ENCODE results near the gene PREP.
"Not testable (repeated sequence)": the region's sequence is repeated elsewhere in the genome, so short reads cannot be mapped to it uniquely, and the experiment has no call there.

The PREP gene

DNA sequence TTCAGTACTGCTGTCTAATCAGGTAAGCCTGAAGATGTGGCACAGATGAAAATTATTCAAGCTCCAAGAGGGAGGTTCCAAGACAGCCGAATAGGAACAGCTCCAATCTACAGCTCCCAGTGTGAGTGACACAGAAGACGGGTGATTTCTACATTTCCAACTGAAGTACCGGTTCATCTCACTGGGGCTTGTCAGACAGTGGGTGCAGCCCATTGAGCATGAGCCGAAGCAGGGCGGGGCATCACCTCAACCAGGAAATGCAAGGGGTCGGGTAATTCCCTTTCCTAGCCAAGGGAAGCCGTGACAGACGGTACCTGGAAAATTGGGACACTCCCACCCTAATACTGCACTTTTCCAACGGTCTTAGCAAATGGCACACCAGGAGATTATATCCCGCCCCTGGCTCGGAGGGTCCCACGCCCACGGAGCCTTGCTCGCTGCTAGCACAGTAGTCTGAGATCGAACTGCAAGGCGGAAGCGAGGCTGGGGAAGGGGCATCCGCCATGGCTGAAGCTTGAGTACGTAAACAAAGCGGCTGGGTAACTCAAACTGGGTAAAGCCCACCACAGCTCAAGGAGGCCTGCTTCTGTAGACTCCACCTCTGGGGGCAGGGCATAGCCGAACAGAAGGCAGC is 64.4 kb downstream of the PREP start:
- not testable (repeated sequence) for DNase-seq

DNA sequence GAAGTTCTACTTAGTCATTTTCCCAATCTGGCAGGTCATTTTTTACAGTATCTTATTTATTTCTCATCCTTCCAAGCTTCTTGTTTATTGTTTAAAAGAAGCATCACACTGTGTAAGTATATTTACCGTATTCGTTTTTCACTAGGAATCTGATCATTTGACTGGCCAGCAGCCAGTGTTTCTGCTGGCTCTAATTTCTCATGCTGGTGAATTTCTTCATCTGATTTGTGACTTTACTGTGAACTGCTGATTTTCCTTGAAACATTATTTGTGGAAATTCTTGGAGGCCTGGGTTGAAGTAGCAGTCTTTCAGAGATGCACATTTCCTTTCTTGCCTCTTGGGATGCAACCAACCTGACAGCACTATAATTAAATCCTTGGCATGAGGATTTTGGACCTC is 65.9 kb downstream of the PREP start:
- no peak for DNase-seq

DNA sequence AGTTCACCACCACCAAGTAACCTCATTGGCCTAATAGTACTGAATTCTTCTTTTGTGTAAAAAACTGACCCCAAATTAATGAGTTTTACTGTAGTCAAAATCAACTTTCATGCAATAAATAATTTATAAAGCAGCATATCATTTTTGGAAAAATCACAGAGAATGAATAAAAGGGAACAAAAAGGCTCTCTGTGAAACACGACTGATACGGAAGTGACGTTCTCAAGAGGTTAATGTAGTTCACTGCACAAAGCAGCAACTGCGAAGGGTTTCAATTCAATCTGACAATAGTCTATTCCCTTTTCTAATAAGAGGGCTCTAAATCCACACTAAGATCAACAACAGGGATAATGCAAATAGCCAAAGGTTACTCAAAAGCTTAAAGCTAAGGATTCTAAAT is 70.3 kb downstream of the PREP start:
- DNase-seq, result no peak

DNA sequence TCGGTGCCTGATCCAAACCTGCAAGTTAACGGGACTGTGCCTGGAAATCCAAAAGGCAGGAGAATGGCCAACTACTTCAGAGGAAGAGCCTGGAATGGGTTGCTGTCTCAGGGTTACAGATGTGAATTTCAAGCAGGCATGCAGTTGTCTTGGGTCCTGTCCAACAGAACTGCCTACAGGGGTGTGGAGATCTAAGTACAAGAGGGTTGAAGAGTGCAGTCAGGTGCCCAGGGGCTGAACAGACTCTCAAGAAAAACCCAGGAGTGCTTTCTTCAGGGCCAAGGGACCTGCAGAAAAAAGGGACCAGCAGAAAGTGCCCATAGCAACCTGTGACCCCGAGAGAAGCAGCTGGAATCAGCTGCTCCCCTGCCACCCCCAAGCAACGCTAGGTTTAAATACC is 71.0 kb downstream of the PREP start:
- DNase-seq, result no peak

DNA sequence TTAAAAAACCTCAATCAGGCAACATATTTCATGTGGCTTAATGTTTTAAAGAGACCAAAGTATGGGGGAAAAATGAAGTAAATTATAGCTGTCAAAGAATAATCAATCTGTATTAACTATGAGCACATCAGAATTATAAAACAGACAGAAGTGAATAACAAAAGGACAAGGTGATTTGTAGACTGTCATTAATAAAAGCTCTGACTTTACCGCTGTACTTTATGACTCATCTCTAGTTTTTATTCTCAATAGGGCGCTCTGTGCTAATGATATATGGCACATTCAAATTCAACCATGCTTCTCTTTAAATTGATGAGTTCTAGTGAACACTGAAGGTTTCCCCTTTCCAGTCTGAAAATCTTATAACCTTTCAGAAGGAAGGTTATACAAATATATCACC is 72.0 kb downstream of the PREP start:
- DNase-seq, result no peak

DNA sequence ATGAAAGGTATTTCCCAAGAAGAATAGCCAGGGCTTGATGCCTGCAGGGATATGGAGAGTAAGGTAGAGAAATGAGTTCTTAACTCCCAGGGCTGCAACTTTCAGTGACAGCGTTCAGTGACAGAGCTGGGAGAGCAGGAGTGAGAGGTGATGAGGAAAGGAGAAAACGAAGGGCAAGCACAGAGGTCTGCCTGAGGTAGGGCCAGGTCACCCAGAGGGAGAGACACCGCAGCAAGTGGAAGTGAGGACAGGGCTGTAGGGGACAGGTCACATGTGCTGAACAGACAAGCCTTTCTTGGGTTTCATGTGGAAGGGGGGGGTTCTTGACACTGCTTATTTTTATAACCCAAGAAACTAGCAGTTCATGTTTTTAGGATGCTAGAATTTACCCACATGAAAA is 72.5 kb downstream of the PREP start:
- DNase-seq, result no peak

DNA sequence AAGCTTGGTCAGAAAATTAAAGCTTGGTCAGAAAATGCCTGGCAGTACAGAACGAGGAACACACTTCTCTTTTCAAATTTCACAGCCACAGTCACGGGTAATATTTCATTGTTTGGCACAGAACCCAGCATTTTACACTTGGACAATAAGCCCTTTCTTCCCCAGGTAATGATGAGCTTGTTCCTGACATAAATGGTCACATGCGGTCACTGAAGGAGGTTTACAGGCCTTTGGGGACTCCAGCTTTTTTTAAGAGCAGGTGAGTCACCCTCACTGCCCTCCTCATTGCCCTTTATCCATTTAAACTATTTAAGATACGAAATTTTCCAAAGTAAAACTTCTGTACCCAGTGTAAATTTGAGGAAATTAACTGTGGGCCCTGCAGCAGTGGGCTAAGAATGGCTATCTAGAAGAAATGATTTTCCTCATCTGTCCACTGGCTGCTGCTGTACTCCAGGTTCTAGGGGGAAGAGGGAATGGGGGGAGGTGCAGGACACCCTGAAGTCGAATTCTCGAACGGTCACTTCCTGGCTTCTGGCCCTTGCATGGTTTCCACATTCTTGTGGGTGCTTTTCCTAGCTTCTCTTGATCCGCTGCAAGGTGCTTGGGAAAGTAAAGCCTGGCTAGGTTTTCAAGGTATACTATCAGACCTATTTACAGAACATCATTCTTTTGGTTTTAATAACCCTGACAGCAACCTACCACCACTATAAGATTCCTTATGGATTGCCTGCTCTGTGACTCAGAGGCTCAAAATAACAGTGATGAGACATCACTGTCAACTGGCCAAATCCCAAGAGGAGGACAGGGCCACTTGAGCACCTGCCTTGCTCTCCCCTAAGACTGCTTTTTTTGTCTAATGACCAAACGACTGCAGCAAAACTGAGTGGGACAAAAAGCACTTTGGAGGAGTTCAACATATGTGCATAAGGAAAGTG is 75.8 kb downstream of the PREP start:
- DNase-seq, result peak; percentile 19

DNA sequence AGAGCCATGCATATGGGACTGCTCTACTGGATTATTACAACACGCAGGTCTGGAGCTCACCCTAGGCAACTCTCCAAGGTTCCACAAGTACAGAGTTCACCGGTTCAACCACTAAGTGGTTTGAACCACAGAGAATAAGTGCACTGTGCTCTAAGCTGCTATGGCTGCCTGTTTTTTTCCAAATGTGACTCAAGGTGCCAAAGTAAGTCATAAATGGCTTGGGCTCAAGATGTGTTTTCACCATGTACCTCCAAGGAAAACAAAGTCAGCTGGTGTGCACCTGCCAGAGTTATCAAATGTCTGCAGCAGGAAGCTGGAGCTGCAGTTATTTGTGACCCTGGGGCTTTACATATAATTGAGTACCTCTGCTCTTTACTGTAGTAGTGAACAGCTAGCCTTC is 76.7 kb downstream of the PREP start:
- DNase-seq, result no peak

DNA sequence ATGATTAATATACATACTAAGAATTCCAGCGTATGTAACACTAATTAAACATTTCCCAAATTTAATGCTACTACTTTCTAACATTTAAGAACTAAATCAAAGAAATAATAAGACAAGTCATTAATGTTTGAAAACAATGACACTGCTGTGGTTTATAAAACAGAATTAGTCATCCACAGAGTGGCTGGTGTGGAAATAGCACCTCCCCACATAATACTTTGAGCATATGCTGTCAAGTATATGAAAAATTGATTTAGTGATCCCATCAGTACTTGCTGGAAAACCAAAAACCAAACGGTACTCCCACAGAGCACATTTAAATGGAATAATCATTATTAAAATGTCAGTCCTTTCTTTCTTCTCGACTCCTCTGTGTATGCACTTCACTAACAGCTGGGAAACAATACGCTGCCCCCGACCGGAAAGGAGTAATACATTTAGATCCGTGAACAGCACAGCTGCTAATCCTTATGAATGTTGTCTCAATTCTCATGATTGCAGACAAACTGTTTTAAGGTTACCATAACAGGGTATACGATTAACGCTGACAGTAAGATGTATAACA is 78.4 kb downstream of the PREP start:
- peak; percentile 14 for DNase-seq

DNA sequence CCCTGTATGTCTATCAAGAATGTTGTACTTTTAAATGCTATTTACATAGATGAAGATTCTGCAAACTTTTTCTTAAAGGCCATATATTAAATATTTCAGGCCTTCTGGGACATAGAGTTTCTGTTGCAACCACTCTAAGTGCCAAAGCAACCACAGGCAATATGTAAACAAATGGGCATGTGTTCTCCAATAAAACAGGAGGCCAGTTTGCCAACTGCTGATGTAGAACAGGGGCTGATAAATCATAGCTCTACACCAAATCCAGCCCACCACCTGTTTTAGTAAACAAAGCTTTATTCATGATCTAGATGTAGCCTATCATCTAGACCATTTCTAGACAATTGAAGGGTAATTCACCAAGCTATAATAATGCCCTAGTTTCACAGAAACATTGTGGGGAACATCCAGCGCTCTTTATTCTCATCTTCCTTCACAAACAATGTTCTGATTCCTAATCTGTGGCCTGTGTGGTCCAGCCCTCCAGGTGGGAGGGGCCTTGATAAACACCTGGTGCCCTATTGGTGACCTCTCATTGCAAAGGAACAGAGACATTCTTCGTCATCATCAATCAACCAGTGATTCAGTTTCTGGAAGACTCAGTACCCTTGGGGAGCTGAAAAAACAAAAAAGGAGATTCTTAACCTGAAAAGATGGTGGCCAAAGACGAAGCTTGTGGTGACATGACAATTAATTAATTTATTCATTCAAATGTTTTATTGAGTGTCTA is 80.2 kb downstream of the PREP start:
- no peak for DNase-seq

DNA sequence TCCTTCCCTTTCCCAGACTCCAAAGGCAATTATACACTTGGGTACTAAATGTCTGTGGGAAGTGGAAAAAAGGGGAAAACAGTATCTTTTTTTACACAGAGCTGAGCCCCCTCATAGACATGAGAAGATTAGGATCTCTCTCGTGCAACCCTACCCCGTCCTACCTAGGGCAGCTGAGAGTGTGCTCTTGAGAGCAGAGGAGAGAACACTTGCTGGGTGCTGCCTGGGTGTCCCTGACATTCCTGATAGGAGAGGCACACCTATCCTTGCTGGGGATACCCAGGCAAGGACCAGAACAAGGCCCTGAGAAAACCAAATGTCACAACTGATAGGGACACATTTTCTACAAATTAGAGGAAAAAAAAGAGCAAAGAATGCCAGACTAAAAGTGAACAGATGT is 81.2 kb downstream of the PREP start:
- DNase-seq, result no peak

DNA sequence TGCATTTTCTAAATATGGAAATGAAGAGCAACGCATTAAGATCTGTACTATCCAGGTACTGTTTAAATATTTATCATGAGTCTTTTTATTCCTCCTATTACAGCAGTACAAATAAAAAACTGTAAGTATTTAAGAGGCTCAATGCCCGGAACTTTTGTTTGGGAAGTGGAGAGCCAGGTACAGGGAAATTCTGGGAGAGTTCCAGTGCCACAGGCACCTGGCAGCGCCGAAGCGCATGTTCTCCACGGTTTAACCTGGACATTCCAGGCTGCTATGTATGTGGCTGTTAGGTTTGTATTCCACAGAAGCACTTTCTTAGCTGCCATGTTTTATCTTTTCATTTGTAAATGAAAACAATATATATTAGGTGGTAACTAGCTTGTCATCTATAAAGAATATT is 81.7 kb downstream of the PREP start:
- no peak for DNase-seq

DNA sequence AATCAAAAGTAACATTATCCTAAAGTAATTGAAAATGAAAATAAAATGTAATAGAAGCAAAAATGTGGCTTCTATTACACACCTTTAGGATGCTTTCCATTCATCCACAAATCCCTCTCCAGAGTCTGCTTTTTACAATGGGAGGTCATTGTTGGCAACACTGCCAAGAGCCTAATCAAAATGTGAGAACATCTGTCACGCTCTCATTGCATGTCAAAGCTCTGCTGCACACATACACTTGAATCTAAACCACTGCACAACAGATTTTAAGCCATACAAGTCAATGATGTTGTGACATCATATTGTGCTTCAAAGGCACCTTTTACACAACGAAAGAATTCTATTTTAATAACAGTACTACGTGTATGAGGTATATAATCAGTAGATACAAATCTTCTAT is 82.1 kb downstream of the PREP start:
- no peak for DNase-seq

DNA sequence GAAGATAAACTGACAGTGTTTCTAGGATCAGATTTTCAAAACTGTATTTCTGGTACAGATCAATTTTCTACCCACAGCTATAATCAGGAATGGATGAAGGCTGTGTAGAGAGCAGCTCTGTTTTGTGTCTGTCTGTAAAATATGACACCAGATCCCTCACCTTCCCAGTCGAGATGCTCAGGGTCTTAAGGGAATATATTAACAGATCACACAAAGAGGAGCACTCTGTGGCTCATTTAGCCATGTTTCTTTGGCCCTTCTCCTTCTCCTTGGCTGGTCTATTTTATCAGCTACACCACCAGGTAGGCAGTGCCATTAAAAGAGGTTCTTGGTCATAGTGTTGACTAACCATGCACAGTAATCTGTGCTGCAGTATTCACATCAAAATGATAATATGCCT is 82.6 kb downstream of the PREP start:
- DNase-seq, result no peak

DNA sequence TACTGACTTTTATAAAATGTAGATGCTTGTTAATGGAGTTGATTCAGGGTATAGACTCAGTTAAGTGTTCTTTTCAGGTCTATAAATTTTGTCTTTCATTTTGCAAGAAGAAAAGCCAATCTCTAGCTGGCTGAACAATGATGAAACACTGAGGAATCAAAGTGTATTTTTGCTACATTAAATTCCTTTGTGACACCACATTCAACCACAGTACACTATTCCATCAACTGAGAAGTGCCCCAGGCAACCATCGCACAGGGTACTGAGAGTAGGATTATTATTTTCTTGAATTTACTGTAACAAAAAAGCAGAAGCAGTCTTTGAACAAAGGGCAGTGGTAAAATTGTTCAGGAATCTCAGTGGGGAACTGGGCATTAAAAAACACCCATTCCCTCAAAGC is 83.6 kb downstream of the PREP start:
- no peak for DNase-seq

DNA sequence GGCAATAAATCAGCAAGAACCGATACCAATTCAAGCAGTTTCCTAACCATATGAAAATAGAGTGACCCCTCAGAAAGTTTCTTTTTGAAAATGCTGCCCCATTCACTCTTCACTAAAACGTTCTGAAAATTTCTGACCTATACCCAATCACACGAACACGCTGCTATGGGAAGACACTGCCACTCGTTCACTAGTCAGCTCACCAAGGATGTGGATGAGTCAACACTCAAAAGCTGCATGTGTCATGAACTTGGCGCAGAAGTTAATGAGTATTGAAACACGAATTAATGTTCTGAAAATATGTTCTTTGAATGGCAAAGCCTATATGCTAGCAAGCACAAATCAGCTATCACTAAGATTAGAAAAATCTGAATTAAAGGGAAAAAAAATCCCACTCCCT is 84.2 kb downstream of the PREP start:
- DNase-seq, result no peak

DNA sequence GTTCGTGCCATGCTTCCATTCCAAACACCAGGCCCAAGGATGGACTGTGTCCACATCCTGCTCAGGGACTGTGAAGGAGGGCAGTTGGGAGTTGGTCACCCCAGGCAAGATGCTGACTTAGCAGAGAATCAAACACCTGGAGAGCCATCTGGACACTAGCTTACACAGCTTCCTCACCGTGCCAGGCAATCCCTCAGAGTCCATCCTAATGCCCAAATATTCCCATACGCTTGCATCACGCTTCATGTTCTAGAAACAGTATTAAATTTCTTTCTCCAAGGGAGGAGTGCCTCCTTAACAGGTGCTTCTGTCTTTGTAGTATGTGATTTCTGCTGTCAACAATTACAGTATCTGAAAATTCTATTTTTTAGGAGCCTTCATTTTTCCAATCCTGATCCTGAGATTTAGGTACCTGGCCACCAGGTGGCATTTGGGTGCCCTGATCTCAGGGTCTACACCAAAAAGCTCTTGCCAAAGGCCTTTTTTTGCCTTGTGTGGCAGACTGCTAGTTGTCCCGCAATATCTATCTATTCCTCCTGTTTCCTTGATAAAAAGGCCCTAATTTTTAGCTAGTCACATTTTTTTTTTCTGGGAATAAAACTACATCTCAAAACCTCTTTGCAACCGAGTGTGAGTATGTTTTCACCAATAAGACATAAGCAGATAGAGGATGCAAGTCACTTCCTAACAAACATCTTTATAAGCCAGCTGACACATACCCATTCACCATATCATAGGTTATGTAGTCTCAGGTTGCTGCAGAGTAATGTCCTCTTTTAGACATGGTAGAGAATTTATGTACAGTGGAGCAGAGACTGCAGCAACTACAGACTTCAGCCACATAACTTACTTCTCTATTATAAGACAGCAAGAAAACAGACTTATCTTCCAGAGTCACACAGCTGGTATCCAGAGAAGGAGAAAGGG is 85.0 kb downstream of the PREP start:
- DNase-seq, result no peak

DNA sequence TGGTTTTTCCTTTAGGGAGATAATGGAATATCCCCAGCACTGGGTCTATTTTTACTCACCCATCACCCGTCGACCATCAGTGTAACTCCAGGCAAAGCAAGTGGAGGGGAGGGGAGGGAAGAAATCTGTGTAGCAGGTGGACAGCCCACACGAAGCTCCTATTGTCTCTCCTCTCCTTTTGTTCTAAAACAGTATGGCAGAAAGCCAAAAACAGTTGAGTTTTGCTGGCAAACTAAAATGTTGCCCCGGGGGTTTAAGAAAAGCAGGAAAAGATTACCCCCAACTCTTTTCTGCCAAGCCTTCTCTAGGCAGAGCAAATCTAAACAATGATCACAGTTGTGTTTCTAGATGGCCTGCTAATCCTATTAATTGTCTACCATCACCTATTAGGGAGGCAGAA is 89.7 kb downstream of the PREP start:
- DNase-seq, result no peak

DNA sequence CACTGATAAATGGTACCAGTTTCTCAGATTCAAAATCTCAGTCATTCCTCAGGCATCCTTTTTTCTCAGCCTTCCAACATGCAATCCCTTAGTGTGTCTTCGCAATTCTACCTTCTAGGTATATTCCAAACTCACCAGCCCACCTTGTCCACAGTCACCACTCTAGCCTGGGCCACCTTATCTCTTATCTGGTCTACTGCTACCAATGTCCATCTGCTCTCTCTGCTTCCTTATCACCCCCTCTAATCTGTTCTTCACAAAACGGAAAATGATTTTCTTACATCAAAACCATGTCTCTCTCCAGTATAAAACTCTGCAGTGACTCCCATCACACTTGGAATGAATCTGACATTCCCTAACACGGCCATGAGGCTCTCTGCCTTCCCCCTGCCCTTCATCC is 91.9 kb downstream of the PREP start:
- no peak for DNase-seq

DNA sequence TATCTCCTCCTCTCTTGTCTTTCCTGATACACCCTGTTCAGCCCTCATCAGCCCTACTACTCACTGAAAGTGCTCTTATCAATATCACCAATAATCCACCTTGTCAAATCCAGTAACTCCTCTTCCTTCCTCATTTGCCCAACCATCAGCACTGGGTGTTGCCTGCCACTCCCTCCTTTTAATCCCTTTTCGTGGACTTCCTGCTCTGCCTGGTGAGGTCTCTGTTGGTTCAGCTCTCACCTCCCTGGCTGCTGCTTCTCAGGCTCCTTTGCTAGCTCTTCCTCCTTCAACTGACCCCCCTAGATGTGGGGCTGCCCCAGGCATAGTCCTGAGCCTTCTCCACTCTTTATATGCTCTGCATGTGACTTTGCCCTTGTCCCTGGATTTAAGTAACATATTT is 92.5 kb downstream of the PREP start:
- no peak for DNase-seq

DNA sequence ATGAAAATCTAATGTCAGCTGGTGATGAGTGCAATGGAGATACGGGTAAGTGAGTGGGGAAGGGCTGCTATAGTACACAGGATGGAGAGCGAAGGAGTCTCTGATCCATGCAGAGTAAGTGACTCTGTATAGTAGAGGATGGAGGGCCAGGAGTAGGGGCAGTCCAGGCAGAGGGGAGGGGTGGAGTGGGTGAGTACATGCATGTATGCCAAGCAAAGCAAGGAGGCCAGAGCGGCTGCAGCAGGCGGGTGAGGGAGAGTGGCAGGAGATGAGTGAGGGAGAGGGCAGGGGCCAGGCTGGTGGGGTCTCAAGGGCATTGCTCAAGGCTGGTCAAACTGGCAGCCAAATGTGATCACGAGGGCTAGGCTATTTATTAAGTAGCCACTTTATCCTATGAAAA is 94.0 kb downstream of the PREP start:
- no peak for DNase-seq

DNA sequence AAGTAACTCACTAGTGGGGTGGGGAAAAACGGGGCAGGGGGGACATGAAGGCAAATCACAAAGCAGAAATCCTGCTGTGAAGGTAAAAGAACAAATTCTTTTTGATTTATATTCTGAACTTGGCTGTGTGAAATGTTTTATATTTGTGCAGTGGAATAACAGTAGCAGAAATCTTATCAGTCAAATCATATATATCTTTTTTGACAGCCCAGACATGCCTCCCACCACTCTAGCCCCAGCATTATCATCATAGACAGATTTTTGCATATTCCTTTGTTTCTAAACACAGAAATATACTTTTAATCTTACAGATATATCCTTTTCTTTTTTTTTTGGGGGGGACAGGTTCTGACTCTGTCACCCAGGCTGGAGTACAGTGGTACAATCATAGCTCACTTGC is 97.4 kb downstream of the PREP start:
- no peak for DNase-seq

DNA sequence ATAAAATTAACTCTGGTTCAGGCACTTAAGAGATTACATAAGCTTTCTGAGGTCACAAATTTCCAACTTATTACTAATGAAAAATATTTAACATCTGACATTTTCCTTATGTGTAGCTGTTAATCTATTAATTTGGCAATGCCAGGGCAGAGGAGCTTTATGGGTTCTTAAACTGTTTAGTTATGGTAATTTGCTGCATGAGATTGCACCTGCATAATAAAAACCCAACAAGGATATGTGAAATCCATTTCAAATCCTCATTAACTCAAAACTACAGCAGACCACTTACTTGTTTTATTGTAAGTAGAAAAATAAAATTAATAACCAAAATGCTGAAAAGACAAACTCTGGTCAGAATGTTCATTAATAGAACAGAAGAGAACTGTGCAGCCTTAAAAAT is 98.1 kb downstream of the PREP start:
- no peak for DNase-seq
